Lung (tissue), 12 donors: ENCODE data around the gene WBP2NL. TPM values are rescaled to one million over a fixed set of nuclear protein-coding genes. Genes with fewer than 3 reads are reported as not detected.

ENCODE experiments used
- ATAC-seq: fragments of 200-7000 bp; cut with Tn5 transposase; one replicate; pipeline ENCODE4 v1.9.1; 2020; ENCODE audit warnings: moderate number of reproducible peaks; ENCODE audit not compliant: insufficient read depth, low FRiP score
- DNase-seq, 3 donors: peaks; one replicate each; pipeline ENCODE4 v3.0.0-alpha.2; 2013 to 2017
- H3K27ac ChIP-seq, 2 donors: one replicate each; pipeline ENCODE4 v1.5.1; 2013; ENCODE audit warnings: mild to moderate bottlenecking in 2 of 2, moderate library complexity in 2 of 2, control low read depth in 1 of 2, inconsistent platforms in 1 of 2, low read depth in 1 of 2, low read length in 1 of 2
- H3K27me3 ChIP-seq, 3 donors: one replicate each; pipeline ENCODE4 v1.5.1; 2013; ENCODE audit warnings: low read length in 2 of 3; ENCODE audit not compliant: control insufficient read depth in 3 of 3, insufficient read depth in 3 of 3
- H3K36me3 ChIP-seq, 4 donors: one replicate each; pipeline ENCODE4 v1.5.1; 2013; ENCODE audit warnings: low read length in 4 of 4, mild to moderate bottlenecking in 1 of 4, moderate library complexity in 1 of 4; ENCODE audit not compliant: control insufficient read depth in 4 of 4, insufficient read depth in 4 of 4
- H3K4me1 ChIP-seq, 5 donors: one replicate each; pipeline ENCODE4 v1.5.1; 2013; ENCODE audit warnings: low read length in 5 of 5, mild to moderate bottlenecking in 2 of 5, moderate library complexity in 1 of 5; ENCODE audit not compliant: control insufficient read depth in 5 of 5, insufficient read depth in 5 of 5
- H3K4me3 ChIP-seq: one replicate; pipeline ENCODE4 v1.5.1; 2013; ENCODE audit warnings: mild to moderate bottlenecking, control low read depth, moderate library complexity
- H3K9ac ChIP-seq, 2 donors: one replicate each; pipeline ENCODE4 v1.5.1; 2013; ENCODE audit warnings: low read length in 2 of 2, control low read depth in 1 of 2; ENCODE audit not compliant: insufficient read depth in 1 of 2
- H3K9me3 ChIP-seq, 4 donors: one replicate each; pipeline ENCODE4 v1.5.1; 2013; ENCODE audit warnings: low read length in 3 of 4, mild to moderate bottlenecking in 1 of 4, moderate library complexity in 1 of 4; ENCODE audit not compliant: control insufficient read depth in 4 of 4, insufficient read depth in 3 of 4
- CTCF ChIP-seq: IDR thresholded peaks from 2 replicates; pipeline ENCODE4 v1.5.1; 2012; ENCODE audit warnings: mild to moderate bottlenecking; ENCODE audit errors: control extremely low read depth, extremely low read depth
- WGBS, 2 donors: extraction: QIAGEN DNeasy Blood & Tissue Kit; methylation state at CpG; one replicate each; pipeline ENCODE4 v1.1.7; 2013; 5-methylcytosine and 5-hydroxymethylcytosine counted together
- polyA plus RNA-seq, 2 donors: library from polyadenylated mRNA; stranded (reverse); fragments of 200-250 nt; gene quantifications; one replicate each; pipeline ENCODE4 v1.2.1, GENCODE V29; 2013
- total RNA-seq, 2 donors: library from RNA; depleted of rRNA in 1 of 2; stranded (reverse); fragments of >200 nt in 1 of 2; gene quantifications; one replicate each; pipeline ENCODE4 v1.2.1, GENCODE V29; 2014 to 2021
- donor health status: control.
- donor health status: control.
- donor health status: Bipolar disorder and iron deficiency.
- donor health status: healthy.
- donor health status: DM: yes; HTN: yes; CAD: no.

WBP2NL gene
- total and polyA plus RNA-seq, 4 donors: 0.42 to 4.9 (median 1.3) TPM

- Histone ChIP-seq H3K4me1 (no peaks in the 10 kb centered on the region), H3K27me3 (no peaks in the 10 kb centered on the region), H3K4me3 (no peak overlapping the region), H3K9ac (no peak overlapping the region), H3K36me3 (no peaks in the 10 kb centered on the region), H3K9me3 (peaks cover 0 to 4% (median 0%) of the 10 kb centered on the region in 4 donors), H3K27ac (no peak overlapping the region)
- no peak for TF ChIP-seq CTCF
- no peak for DNase-seq
- no peak for ATAC-seq
Observed at GRCh38 chr22:42041784-42042183, 43.2 kb downstream of the WBP2NL start.

GRCh38 chr22:42050641-42051180, 52.1 kb downstream of the WBP2NL start:
- Histone ChIP-seq H3K27me3 (no peaks in the 10 kb centered on the region), H3K9me3 (no peaks in the 10 kb centered on the region), H3K27ac (no peak overlapping the region), H3K4me1 (no peaks in the 10 kb centered on the region), H3K9ac (no peak overlapping the region), H3K4me3 (no peak overlapping the region), H3K36me3 (no peaks in the 10 kb centered on the region)
- 59 to 76% methylated on average over 2 of the region's 2 CpGs for WGBS, 2 donors
- ATAC-seq: no peak
- TF ChIP-seq CTCF: no peak
- DNase-seq: no peak

- Histone ChIP-seq H3K9ac (no peak overlapping the region), H3K4me3 (no peak overlapping the region), H3K36me3 (no peaks in the 10 kb centered on the region), H3K9me3 (no peaks in the 10 kb centered on the region), H3K27ac (no peak overlapping the region), H3K4me1 (no peaks in the 10 kb centered on the region), H3K27me3 (no peaks in the 10 kb centered on the region)
- ATAC-seq (no peak), DNase-seq (no peak)
- no peak for TF ChIP-seq CTCF
- 85 to 89% methylated on average over 3 of the region's 3 CpGs for WGBS, 2 donors
Observed at GRCh38 chr22:42052765-42053164, 54.2 kb downstream of the WBP2NL start.
